Measurements from ENCODE around the gene SCAF11.

GRCh38 chr12:45962553-45963325 lies 27.6 kb downstream of the SCAF11 start:
- TF ChIP-seq CTCF (optimal IDR thresholded peaks at IDR 0.05 in 1 of 3, IDR thresholded peaks at IDR 0.05 in 1 of 3, conservative IDR thresholded peaks at IDR 0.05 in 1 of 3; ENCODE audit: extremely low read depth in 1 of 3, insufficient read depth in 2 of 3, low read length in 3 of 3) (no peak), EZH2 (IDR thresholded peaks at IDR 0.05; ENCODE audit: low read length) (no peak)

All from keratinocyte (primary cell).